K562 (cell line): ENCODE data around the gene VWC2L.

Source experiments
- BACH1 ChIP-seq: fragments of 200-800 bp; sonication (Bioruptor generic); IDR thresholded peaks from 2 replicates; pipeline ENCODE4 v1.6.1; 2016; ENCODE audit warnings: missing genetic modification characterization, missing compliant biosample characterization
- CTCF ChIP-seq, 3 experiments: IDR thresholded peaks in 2 of 3; conservative IDR thresholded peaks in 1 of 3; 2 replicates each; pipeline ENCODE4 v1.5.1; 2011 to 2012; ENCODE audit warnings: low read length in 3 of 3, mild to moderate bottlenecking in 3 of 3, control low read depth in 2 of 3, improper control_type of control experiment in 1 of 3, inconsistent platforms in 1 of 3, low read depth in 1 of 3, mixed read lengths in 1 of 3, moderate library complexity in 1 of 3; ENCODE audit not compliant: insufficient read depth in 2 of 3
- EP300 ChIP-seq: IDR thresholded peaks from 2 replicates; pipeline ENCODE4 v1.6.1; 2012; ENCODE audit warnings: low read length, improper control_type of control experiment
- EZH2 ChIP-seq: IDR thresholded peaks from 2 replicates; pipeline ENCODE4 v1.6.1; 2012; ENCODE audit warnings: low read depth, mild to moderate bottlenecking, inconsistent platforms, low read length, borderline replicate concordance
- FOXK2 ChIP-seq, 2 experiments: fragments of 450-650 bp; IDR thresholded peaks in 1 of 2; conservative IDR thresholded peaks in 1 of 2; 2 replicates each; pipeline ENCODE4 v1.6.1; 2016; ENCODE audit warnings: low read depth in 2 of 2, mild to moderate bottlenecking in 1 of 2
- HDAC6 ChIP-seq: IDR thresholded peaks from 2 replicates; pipeline ENCODE4 v1.6.1; 2012; ENCODE audit warnings: low read depth, mild to moderate bottlenecking, control low read depth, inconsistent platforms, low read length, moderate library complexity
- IRF2 ChIP-seq: sonication (generic); formaldehyde crosslinking; IDR thresholded peaks from 2 replicates; pipeline ENCODE4 v1.8.1; 2022; ENCODE audit warnings: mild to moderate bottlenecking, missing genetic modification reagents
- NFRKB ChIP-seq: fragments of 450-650 bp; IDR thresholded peaks from 2 replicates; pipeline ENCODE4 v1.6.1; 2016; ENCODE audit warnings: low read depth
- TCF7L2 ChIP-seq: fragments of 150-350 bp; IDR thresholded peaks from 2 replicates; pipeline ENCODE4 v1.6.1; 2016; ENCODE audit warnings: low read depth, mild to moderate bottlenecking, low read length, moderate library complexity
- TFAM ChIP-seq: fragments of 250-450 bp; sonication (Bioruptor Pico); conservative IDR thresholded peaks from 2 replicates; pipeline ENCODE4 v1.5.0; 2021; ENCODE audit warnings: mild to moderate bottlenecking, moderate library complexity
- ZNF143 ChIP-seq: sonication (generic); formaldehyde crosslinking; IDR thresholded peaks from 2 replicates; pipeline ENCODE4 v1.9.0; 2022; ENCODE audit warnings: mild to moderate bottlenecking, missing genetic modification reagents
- TF ChIP-seq, protein P1 (sequence below): sonication (generic); formaldehyde crosslinking; IDR thresholded peaks from 2 replicates; pipeline ENCODE4 v1.4.0; 2020; ENCODE audit warnings: mild to moderate bottlenecking, missing genetic modification reagents
- TF ChIP-seq, protein P2 (sequence below): conservative IDR thresholded peaks from 2 replicates; pipeline ENCODE4 v1.6.1; 2011; ENCODE audit warnings: low read depth, mild to moderate bottlenecking, low read length; ENCODE audit not compliant: control insufficient read depth

GRCh38 chr2:214465363-214466146 is 54.7 kb downstream of the VWC2L start:
- TF ChIP-seq EZH2 (no peak), NFRKB (no peak), IRF2 (no peak), FOXK2 (conservative IDR thresholded peaks at IDR 0.05 in 1 of 2, IDR thresholded peaks at IDR 0.05 in 1 of 2; ENCODE audit: low read depth in 2 of 2) (no peak), TFAM (CRISPR knock-in tag) (no peak), ZNF143 (CRISPR knock-in tag) (no peak), TCF7L2 (no peak), HDAC6 (no peak), EP300 (no peak), CTCF (IDR thresholded peaks at IDR 0.05 in 2 of 3, conservative IDR thresholded peaks at IDR 0.05 in 1 of 3; ENCODE audit: insufficient read depth in 2 of 3, low read depth in 1 of 3, low read length in 3 of 3) (no peak), BACH1 (no peak)
- TF ChIP-seq, protein P1, sequence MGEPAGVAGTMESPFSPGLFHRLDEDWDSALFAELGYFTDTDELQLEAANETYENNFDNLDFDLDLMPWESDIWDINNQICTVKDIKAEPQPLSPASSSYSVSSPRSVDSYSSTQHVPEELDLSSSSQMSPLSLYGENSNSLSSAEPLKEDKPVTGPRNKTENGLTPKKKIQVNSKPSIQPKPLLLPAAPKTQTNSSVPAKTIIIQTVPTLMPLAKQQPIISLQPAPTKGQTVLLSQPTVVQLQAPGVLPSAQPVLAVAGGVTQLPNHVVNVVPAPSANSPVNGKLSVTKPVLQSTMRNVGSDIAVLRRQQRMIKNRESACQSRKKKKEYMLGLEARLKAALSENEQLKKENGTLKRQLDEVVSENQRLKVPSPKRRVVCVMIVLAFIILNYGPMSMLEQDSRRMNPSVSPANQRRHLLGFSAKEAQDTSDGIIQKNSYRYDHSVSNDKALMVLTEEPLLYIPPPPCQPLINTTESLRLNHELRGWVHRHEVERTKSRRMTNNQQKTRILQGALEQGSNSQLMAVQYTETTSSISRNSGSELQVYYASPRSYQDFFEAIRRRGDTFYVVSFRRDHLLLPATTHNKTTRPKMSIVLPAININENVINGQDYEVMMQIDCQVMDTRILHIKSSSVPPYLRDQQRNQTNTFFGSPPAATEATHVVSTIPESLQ = no peak
- TF ChIP-seq, protein P2, sequence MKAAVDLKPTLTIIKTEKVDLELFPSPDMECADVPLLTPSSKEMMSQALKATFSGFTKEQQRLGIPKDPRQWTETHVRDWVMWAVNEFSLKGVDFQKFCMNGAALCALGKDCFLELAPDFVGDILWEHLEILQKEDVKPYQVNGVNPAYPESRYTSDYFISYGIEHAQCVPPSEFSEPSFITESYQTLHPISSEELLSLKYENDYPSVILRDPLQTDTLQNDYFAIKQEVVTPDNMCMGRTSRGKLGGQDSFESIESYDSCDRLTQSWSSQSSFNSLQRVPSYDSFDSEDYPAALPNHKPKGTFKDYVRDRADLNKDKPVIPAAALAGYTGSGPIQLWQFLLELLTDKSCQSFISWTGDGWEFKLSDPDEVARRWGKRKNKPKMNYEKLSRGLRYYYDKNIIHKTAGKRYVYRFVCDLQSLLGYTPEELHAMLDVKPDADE = no peak
